ENCODE results near the gene PCDHA1. TPM values are rescaled to one million over a fixed set of nuclear protein-coding genes. Genes with fewer than 3 reads are reported as not detected.
A peak's percentile ranks its signal among the peaks of the same experiment; 100 is the strongest.
"Not testable (repeated sequence)": the region's sequence is repeated elsewhere in the genome, so short reads cannot be mapped to it uniquely, and the experiment has no call there.

The PCDHA1 gene
- total RNA-seq, 1 donor from 2014 or later = not detected

- no peak for DNase-seq (ENCODE audit: low read depth)
- H3K4me3 ChIP-seq (ENCODE audit: low read depth, low read length) = peak within 1 kb of the TSS; percentile 11
- TF ChIP-seq CTCF (conservative IDR thresholded peaks at IDR 0.05; ENCODE audit: low read depth, low read length) = peak; percentile 16
Observed at GRCh38 chr5:140833993-140834392, 48.1 kb downstream of the PCDHA1 start, which contains the start of gene PCDHA7. PCDHA7 (plus strand) TSS chr5:140834269; CDS start chr5:140834384, 115 bp downstream.

- DNase-seq (ENCODE audit: low read depth) = not testable (repeated sequence)
- peak overlapping the region; percentile 11 for H3K4me3 ChIP-seq (ENCODE audit: low read depth, low read length)
Observed at GRCh38 chr5:140834439-140835008, 48.6 kb downstream of the PCDHA1 start.

- no peak for TF ChIP-seq CTCF (conservative IDR thresholded peaks at IDR 0.05; ENCODE audit: low read depth, low read length)
- no peak overlapping the region for H3K4me3 ChIP-seq (ENCODE audit: low read depth, low read length)
- no peak for DNase-seq (ENCODE audit: low read depth)
Observed at GRCh38 chr5:140835622-140836510, 49.9 kb downstream of the PCDHA1 start.

GRCh38 chr5:140840978-140841962 lies 55.3 kb downstream of the PCDHA1 start, which contains the start of gene PCDHA8:
PCDHA8 (plus strand) TSS chr5:140841187; CDS start chr5:140841322, 135 bp downstream.
- TF ChIP-seq CTCF (conservative IDR thresholded peaks at IDR 0.05; ENCODE audit: low read depth, low read length) = peak; percentile 40
- peak within 1 kb of the TSS; percentile 13 for H3K4me3 ChIP-seq (ENCODE audit: low read depth, low read length)
- DNase-seq (ENCODE audit: low read depth) = no peak

- TF ChIP-seq CTCF (conservative IDR thresholded peaks at IDR 0.05; ENCODE audit: low read depth, low read length) = no peak
- no peak for DNase-seq (ENCODE audit: low read depth)
- H3K4me3 ChIP-seq (ENCODE audit: low read depth, low read length) = no peak overlapping the region
Observed at GRCh38 chr5:140842798-140843733, 57.1 kb downstream of the PCDHA1 start.

- DNase-seq (ENCODE audit: low read depth); H3K4me3 ChIP-seq (ENCODE audit: low read depth, low read length): not testable (repeated sequence)
Observed at GRCh38 chr5:140848139-140849102, 62.5 kb downstream of the PCDHA1 start, which contains the start of gene PCDHA9. PCDHA9 (plus strand) TSS chr5:140848382; CDS start chr5:140848496, 114 bp downstream.

- not testable (repeated sequence) for DNase-seq (ENCODE audit: low read depth); H3K4me3 ChIP-seq (ENCODE audit: low read depth, low read length)
Observed at GRCh38 chr5:140849831-140850634, 64.1 kb downstream of the PCDHA1 start.
